ENCODE data around the gene ASPSCR1.

DNA sequence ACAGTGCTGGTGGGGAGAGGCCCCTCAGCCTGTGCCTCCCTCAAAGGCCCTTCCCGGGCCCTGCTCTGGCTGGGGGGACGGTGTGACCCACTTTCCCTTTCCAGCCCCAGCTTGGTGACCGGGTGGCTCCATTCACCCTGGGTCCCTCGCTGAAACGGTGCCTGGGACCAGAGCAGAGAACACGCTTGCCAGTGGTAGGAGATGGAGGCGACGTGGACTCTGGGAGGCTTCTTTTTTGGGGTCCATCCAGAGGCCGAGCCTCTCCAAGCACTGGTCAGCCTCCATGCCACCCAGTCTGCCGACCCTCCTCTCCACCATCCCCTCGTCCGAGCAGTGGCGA, 37.5 kb downstream of the ASPSCR1 start:
- TF ChIP-seq EP300 (IDR thresholded peaks at IDR 0.05) (no peak), CTCF (IDR thresholded peaks at IDR 0.05) (no peak)

All from upper lobe of left lung (tissue), 4 donors.